ENCODE data around the gene ITGB4. TPM values are rescaled to one million over a fixed set of nuclear protein-coding genes. Genes with fewer than 3 reads are reported as not detected.
"Not testable (repeated sequence)": the region's sequence is repeated elsewhere in the genome, so short reads cannot be mapped to it uniquely, and the experiment has no call there.

The ITGB4 gene
- total and polyA plus RNA-seq, 12 donors = 4.6 to 17.0 (median 9.0) TPM

- ATAC-seq = peak in 4 of 8 donors; percentile 8 to 34 (median 25)
- Histone ChIP-seq H3K9me3 (no peaks in the 10 kb centered on the region), H3K4me1 (peaks cover 5 to 19% (median 14%) of the 10 kb centered on the region in 9 donors), H3K27me3 (no peaks in the 10 kb centered on the region), H3K36me3 (peaks cover 0 to 46% (median 5%) of the 10 kb centered on the region in 9 donors), H3K27ac (no peak overlapping the region), H3K4me3 (no peak overlapping the region)
- TF ChIP-seq CTCF (IDR thresholded peaks at IDR 0.05) = no peak
- DNase-seq = peak in 1 of 2 donors; percentile 7
- intact Hi-C loops (cut with DNase I) = loop anchor here in 1 of 10 donors (10.0 kb wide), 1 partner anchor 335 kb away; no protein-coding TSS in a partner anchor
- 65 to 86% methylated on average over 3 of the region's 3 CpGs for WGBS, 2 donors
Measured at GRCh38 chr17:75759457-75759856, 38.2 kb downstream of the ITGB4 start.

GRCh38 chr17:75759978-75760640 lies 38.9 kb downstream of the ITGB4 start:
- not testable (repeated sequence) for H3K27me3 ChIP-seq, H3K4me3 ChIP-seq, DNase-seq, H3K27ac ChIP-seq, H3K9me3 ChIP-seq, ATAC-seq
- 97% methylated on average over 6 of the region's 6 CpGs for WGBS, 2 donors
- Histone ChIP-seq H3K36me3 (peaks cover 0 to 46% (median 5%) of the 10 kb centered on the region in 9 donors), H3K4me1 (peaks cover 5 to 19% (median 16%) of the 10 kb centered on the region in 9 donors)
- intact Hi-C loops (cut with DNase I) = loop anchor here in 4 of 10 donors (5.0 to 10.0 kb wide), 4 partner anchors 132 to 335 kb away; partner anchors contain the start of genes CDK3 (in 1 of the 4) and TRIM65 (in 1 of the 4)

GRCh38 chr17:75762513-75763268 lies 41.4 kb downstream of the ITGB4 start:
- intact Hi-C loops (cut with DNase I) = loop anchor here in 3 of 10 donors (5.0 to 10.0 kb wide), 3 partner anchors 130 to 242 kb away; partner anchors contain the start of genes CDK3 (in 1 of the 3) and TRIM65 (in 1 of the 3)
- peak in 1 of 2 donors; percentile 6 for DNase-seq
- no peaks in the 10 kb centered on the region for H3K27me3 ChIP-seq
- H3K27ac ChIP-seq = no peak overlapping the region
- peaks cover 0 to 34% (median 5%) of the 10 kb centered on the region in 9 donors for H3K36me3 ChIP-seq
- no peaks in the 10 kb centered on the region for H3K9me3 ChIP-seq
- no peak for TF ChIP-seq CTCF (IDR thresholded peaks at IDR 0.05)
- H3K4me1 ChIP-seq = peaks cover 5 to 22% (median 18%) of the 10 kb centered on the region in 9 donors
- 97 to 98% methylated on average over 27 of the region's 27 CpGs for WGBS, 2 donors
- ATAC-seq = no peak
- H3K4me3 ChIP-seq = no peak overlapping the region

- TF ChIP-seq CTCF (IDR thresholded peaks at IDR 0.05) = no peak
- 96 to 100% methylated on average over 3 of the region's 3 CpGs for WGBS, 2 donors
- ATAC-seq = no peak
Measured at GRCh38 chr17:75763269-75763607, 42.0 kb downstream of the ITGB4 start.

More at GRCh38 chr17:75763269-75763607, 42.0 kb downstream of the ITGB4 start:
- no peak for DNase-seq
- intact Hi-C loops (cut with DNase I) = loop anchor here in 3 of 10 donors (5.0 to 10.0 kb wide), 3 partner anchors 129 to 242 kb away; partner anchors contain the start of genes CDK3 (in 1 of the 3) and TRIM65 (in 1 of the 3)
- Histone ChIP-seq H3K27ac (no peak overlapping the region), H3K36me3 (peaks cover 0 to 28% (median 4%) of the 10 kb centered on the region in 9 donors), H3K4me3 (no peak overlapping the region), H3K4me1 (peaks cover 5 to 22% (median 18%) of the 10 kb centered on the region in 9 donors), H3K9me3 (no peaks in the 10 kb centered on the region), H3K27me3 (no peaks in the 10 kb centered on the region)
